ENCODE results near the gene RFLNA. TPM values are rescaled to one million over a fixed set of nuclear protein-coding genes. Genes with fewer than 3 reads are reported as not detected.

The RFLNA gene
- total and polyA plus RNA-seq, 2 of the 4 experiments (the other 2 are of a cell fraction), result not detected

DNA sequence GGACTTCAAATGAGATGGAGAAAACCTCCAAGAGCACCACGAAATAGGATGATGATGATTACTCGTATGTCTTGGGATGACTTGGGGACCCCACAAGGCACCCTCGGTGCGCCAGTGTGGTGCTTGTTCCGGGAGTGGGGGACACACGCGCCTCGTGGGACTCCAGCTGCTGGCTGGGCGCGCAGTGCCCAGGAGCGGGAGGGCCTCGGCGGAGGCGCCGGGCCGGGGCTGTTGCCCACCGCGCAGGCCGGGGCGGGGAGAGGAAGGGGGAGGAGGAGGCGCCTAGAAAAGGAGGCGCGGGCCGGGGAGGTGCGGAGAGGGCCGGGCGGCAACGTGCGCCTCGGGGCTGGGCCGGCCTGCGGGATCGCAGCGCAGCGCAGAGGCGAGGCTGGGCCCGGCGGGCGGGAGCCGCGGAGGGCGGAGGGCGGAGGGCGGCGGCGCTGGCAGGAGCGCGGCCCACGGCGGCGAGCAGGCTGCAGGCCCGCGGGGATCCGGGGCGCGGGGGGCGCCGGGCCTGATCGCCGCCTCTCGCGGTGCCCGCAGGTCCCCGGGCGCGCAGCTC lies at the start of gene RFLNA (continued):
- TF ChIP-seq, protein P1, sequence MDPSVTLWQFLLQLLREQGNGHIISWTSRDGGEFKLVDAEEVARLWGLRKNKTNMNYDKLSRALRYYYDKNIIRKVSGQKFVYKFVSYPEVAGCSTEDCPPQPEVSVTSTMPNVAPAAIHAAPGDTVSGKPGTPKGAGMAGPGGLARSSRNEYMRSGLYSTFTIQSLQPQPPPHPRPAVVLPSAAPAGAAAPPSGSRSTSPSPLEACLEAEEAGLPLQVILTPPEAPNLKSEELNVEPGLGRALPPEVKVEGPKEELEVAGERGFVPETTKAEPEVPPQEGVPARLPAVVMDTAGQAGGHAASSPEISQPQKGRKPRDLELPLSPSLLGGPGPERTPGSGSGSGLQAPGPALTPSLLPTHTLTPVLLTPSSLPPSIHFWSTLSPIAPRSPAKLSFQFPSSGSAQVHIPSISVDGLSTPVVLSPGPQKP (IDR thresholded peaks at IDR 0.05; ENCODE audit: borderline replicate concordance, low read depth, low read length), result no peak

DNA sequence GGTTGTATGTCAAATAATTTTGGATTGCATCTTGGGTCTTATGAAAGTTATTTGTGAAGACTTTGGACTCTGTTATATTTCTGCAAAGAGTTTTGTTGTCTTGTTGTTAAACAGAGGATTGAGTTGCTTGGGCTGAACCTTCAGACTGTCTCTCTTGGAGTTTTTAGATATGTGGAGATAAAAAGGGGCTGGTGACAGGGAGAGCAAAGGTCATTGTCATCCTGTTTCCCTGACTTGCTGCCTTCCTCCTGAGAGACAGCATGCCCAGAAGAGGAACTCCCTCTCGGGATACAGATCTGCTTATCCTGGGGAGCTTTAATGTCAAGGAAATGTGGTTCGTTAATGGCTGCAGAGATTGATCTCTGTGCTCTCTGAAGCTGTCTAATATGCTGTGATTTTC lies 47.6 kb upstream of the RFLNA start:
- H3K4me3 ChIP-seq (ENCODE audit: insufficient read depth, low read depth, low read length), result no peak overlapping the region
- H2AK9ac ChIP-seq (replicated peaks; ENCODE audit: low read depth, low read length, poor library complexity), result no peak overlapping the region
- TF ChIP-seq CEBPB (IDR thresholded peaks at IDR 0.05; ENCODE audit: low read depth, low read length) (no peak), BHLHE40 (IDR thresholded peaks at IDR 0.05; ENCODE audit: low read depth, low read length) (no peak)
- H3K9me3 ChIP-seq (ENCODE audit: control insufficient read depth, insufficient read depth, low read length), result peaks cover 4% of the 10 kb centered on the region; the same call in 1 of the 2 replicates
- DNase-seq (no peak), ATAC-seq (ENCODE audit: low read depth) (no peak)
- H3K4me1 ChIP-seq (ENCODE audit: control insufficient read depth, insufficient read depth, low read length), result no peaks in the 10 kb centered on the region
- no peaks in the 10 kb centered on the region for H4K20me1 ChIP-seq (ENCODE audit: insufficient read depth, low read length)
- H3K4ac ChIP-seq (ENCODE audit: low read depth, low read length), result no peak overlapping the region
- H2AK5ac ChIP-seq (ENCODE audit: low read depth, low read length), result no peak overlapping the region
- H4K91ac ChIP-seq (ENCODE audit: insufficient read depth, low read depth, low read length), result no peak overlapping the region
- H2AFZ ChIP-seq (replicated peaks; ENCODE audit: low read length, poor library complexity), result no peak overlapping the region
- no peaks in the 10 kb centered on the region for H3K79me1 ChIP-seq (ENCODE audit: low read depth in 1 of 2, low read length in 2 of 2)
- H2BK120ac ChIP-seq (ENCODE audit: low read depth, low read length), result no peak overlapping the region
- no peak overlapping the region for H3K4me2 ChIP-seq (ENCODE audit: low read depth, low read length)
- BruUV-seq (replicated peaks), result no TSS peak
- dilution Hi-C loops (cut with HindIII; ENCODE audit: low sequenced_read_pairs, unreplicated experiment), result no loop called here
- no peak overlapping the region for H3K9ac ChIP-seq (ENCODE audit: low read depth, low read length)
- ChIA-PET CTCF (no interaction called here), POLR2A (ENCODE audit: unreplicated experiment) (no interaction called here)
- H3K27me3 ChIP-seq (ENCODE audit: control insufficient read depth, insufficient read depth, low read length), result peaks cover 54% of the 10 kb centered on the region
- H3K23ac ChIP-seq (ENCODE audit: low read depth, low read length), result no peak overlapping the region
- H2BK5ac ChIP-seq (ENCODE audit: low read depth, low read length, poor library complexity, severe bottlenecking), result no peak overlapping the region
- no peak overlapping the region for H3K56ac ChIP-seq (ENCODE audit: extremely low read depth, insufficient read depth, low read length)
- H4K5ac ChIP-seq (ENCODE audit: low read depth, low read length), result no peak overlapping the region
- H2BK20ac ChIP-seq (ENCODE audit: low read depth, low read length), result no peak overlapping the region
- H3K18ac ChIP-seq (ENCODE audit: low read depth, low read length), result no peak overlapping the region
- H4K8ac ChIP-seq (ENCODE audit: low read depth in 2 of 2, low read length in 2 of 2), result no peak overlapping the region
- H3K14ac ChIP-seq (replicated peaks; ENCODE audit: low read depth, low read length), result no peak overlapping the region
- no peaks in the 10 kb centered on the region for H3K9me1 ChIP-seq (ENCODE audit: insufficient read depth, low read length)
- H2BK15ac ChIP-seq (ENCODE audit: low read depth, low read length), result no peak overlapping the region
- no peak overlapping the region for H3K27ac ChIP-seq (ENCODE audit: insufficient read depth, low read length)
- 50% methylated on average over 1 of the region's 2 CpGs; no CpG with 5 or more reads in 1 of the 2 experiments for WGBS, 2 experiments (ENCODE audit: extremely low coverage in 2 of 2, insufficient read length in 1 of 2)
- in situ Hi-C loops (cut with MboI; ENCODE audit: low sequenced_read_pairs), result no loop called here
- intact Hi-C loops (cut with micrococcal nuclease), result no loop called here
- no peaks in the 10 kb centered on the region for H3K36me3 ChIP-seq (ENCODE audit: control insufficient read depth, insufficient read depth, low read length)

Data from IMR-90 (cell line).